HG02759 (cell line): ENCODE measurements around the gene NUDT22.

Experiments used
- ATAC-seq: cut with Tn5 transposase; IDR thresholded peaks from one replicate; pipeline ENCODE4 v1.9.1; 2021; ENCODE audit warnings: mild to moderate bottlenecking, moderate library complexity; ENCODE audit not compliant: unreplicated experiment

NUDT22 gene

DNA sequence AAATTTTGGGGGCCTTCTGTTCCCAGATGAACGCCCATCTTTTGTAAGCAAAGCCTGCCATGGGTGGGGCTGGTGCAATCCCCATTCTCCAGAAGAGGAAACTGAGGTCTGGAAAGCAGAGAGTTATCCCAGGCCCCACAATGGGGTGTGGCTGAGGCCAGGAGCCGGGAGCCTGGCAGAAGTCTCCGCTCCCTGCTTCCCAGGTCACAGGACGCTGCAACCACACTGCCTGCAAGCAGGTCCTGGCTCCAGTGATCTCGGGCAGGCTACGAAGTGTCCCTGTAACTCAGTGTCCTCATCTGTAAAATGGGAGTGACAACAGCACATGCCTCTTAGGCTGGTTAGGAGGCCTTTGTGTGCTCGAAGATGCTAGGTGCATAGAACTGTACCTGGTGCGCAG lies 27.0 kb downstream of the NUDT22 start:
- ATAC-seq, result no peak

DNA sequence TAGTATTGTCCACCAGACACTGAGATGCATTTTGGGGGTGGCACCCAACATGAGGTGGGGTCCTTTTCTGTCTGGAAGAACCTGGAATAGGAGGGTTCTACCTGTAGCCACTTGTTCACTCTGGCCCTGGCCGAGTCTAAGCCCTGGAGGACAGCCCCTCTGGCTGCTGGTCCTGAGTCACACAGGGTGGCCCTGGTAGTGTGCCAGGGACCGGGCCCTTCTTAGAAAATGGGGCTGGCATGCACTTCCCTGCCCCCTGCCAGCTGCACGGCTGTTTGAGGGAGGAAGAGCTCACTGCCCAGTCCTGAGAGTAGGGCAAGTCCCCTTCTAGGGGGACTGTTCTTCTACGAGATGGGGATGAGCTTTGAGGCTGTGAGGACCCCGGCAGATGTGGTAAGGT lies 27.4 kb downstream of the NUDT22 start:
- no peak for ATAC-seq

DNA sequence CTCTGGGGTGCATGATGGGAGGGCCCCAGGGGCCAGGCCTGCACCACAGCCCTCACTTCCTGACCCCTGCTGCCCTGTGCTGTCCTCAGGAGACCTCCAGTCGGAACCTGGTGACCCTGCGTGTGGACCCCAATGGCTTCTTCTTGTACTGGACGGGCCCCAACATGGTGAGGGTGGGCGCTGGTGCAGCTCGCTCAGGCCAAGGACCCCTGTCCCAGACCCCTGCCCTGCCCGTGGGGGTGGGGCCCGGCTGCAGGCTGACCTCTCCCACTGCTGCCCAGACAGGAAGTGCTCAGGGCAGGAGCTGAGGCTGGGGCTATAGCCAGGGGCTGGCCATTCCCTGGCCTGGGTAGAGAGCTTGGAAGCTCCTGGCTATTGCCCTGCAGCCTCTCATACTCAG lies 28.3 kb downstream of the NUDT22 start:
- no peak for ATAC-seq

DNA sequence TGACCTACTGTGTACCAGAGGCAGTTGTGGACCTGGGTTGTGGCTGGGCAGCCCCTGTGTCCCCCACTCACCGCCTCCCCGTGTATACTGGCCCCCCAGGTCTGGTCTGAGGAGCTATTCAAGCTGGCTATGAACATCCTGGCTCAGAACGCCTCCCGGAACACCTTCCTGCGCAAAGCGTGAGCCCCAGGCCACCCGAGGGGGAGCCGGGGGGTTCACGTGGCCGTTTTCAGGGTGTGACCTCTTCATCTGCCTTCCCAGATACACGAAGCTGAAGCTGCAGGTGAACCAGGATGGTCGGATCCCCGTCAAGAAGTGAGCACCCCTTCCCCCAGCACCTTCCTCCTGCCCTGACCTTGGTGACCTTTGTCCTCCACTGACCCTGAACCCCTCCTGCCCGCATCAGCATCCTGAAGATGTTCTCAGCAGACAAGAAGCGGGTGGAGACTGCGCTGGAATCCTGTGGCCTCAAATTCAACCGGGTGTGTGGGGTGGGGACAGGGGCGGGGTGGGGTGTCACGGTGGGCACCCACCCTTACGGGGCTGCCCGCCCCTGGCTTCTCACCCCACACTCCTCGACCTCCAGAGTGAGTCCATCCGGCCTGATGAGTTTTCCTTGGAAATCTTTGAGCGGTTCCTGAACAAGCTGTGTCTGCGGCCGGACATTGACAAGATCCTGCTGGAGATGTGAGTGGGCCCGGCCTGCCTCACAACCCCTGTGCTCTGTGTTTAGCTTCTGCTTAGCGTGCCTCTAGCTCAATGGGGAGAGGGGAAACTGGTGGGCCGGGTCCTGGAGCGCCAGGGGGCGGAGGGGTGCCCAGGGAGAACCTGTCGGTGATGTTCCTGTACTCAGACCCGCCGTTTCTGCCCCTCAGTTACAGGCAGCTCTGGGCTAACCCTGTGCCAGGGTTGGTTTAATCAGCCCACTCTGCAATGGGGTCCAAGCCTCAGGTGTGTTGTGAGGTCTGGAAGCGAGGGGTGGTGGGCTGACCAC lies 29.4 kb downstream of the NUDT22 start:
- no peak for ATAC-seq

DNA sequence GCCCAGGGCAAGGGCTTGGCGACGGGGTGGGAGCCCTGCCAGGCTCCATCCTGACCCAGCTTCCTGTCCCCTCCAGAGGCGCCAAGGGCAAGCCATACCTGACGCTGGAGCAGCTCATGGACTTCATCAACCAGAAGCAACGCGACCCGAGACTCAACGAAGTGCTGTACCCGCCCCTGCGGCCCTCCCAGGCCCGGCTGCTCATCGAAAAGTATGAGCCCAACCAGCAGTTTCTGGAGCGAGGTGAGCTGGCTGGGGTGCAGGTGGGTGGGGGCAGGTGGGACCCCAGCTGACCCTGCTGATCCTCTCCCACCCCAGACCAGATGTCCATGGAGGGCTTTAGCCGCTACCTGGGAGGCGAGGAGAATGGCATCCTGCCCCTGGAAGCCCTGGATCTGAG lies 30.2 kb downstream of the NUDT22 start:
- no peak for ATAC-seq

DNA sequence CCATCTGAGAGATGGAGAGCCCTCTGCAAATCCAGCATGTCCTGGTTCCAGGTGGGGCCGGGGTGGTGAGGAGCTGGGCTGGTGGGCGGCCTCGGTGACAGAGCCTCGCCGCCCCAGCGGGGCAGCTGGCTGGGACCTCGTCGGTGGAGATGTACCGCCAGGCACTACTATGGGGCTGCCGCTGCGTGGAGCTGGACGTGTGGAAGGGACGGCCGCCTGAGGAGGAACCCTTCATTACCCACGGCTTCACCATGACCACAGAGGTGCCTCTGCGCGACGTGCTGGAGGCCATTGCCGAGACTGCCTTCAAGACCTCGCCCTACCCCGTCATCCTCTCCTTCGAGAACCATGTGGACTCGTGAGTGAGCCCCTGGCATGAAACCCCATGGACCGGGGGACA lies 32.3 kb downstream of the NUDT22 start:
- no peak for ATAC-seq

DNA sequence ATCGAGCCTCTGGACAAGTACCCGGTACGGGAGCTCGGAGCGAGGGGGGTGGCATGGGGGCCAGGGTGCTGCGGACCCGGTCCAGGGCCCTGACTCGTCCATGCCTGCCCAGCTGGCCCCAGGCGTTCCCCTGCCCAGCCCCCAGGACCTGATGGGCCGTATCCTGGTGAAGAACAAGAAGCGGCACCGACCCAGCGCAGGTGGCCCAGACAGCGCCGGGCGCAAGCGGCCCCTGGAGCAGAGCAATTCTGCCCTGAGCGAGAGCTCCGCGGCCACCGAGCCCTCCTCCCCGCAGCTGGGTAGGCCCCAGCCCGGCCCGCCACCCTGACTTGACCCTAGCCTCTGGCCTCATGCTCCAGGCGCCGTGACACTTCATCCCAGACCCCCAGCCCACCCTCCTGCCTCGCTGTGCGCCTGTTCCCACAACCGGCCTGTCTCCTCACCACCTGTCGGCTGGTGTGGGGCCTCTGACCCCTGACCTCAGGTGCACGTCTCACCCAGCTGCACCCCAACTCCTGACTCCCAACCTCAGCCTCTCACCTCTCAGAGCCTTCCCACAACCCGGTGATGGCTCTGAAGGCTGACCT lies 33.0 kb downstream of the NUDT22 start:
- no peak for ATAC-seq

DNA sequence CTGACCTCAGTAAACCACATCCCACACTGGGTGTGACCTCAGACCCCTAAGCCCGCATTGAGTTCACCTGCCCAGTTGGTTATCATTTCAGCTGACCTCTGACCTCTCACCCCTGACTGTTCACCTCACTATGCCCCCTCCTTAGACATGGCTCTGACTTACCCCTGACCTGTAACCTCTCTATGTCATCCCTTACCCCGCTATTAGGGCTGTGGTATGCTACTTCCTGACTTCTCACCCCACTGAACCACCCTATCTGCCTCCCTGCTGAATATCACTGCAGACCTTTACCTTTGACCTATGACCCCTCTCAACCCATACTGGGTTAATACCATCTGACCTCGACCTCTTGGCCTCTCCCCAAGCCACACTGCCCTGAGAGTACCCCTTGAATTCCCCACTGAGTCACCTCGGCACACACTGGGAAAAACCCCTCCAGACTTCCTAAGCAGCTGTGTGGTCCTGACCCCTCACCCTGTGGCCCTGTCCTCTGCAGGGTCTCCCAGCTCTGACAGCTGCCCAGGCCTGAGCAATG lies 33.5 kb downstream of the NUDT22 start:
- ATAC-seq, result no peak

DNA sequence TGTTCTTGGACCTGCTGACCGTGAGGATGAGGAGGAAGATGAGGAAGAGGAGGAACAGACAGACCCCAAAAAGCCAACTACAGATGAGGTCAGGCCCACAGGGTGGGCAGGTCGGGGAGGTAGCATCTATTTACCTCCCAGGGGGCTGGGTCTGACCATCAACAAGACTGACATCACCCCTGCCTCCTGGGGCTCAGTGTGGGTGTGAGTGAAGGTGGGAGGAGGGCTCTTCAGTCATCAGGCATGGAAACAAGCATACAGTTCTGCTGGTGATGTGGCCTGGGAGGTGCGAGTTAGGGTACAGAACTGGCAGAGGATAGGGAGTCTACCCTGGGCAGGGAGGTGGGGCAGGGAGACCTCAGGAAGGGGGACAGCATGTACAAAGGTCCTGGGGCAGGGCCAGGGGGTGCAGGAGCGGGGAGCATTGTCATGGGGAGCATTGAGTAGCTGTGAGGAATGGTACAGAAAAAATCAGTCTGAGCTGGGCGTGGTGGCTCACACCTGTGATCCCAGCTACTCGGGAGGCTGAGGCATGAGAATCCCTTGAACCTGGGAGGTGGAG lies 34.2 kb downstream of the NUDT22 start:
- ATAC-seq, result no peak

DNA sequence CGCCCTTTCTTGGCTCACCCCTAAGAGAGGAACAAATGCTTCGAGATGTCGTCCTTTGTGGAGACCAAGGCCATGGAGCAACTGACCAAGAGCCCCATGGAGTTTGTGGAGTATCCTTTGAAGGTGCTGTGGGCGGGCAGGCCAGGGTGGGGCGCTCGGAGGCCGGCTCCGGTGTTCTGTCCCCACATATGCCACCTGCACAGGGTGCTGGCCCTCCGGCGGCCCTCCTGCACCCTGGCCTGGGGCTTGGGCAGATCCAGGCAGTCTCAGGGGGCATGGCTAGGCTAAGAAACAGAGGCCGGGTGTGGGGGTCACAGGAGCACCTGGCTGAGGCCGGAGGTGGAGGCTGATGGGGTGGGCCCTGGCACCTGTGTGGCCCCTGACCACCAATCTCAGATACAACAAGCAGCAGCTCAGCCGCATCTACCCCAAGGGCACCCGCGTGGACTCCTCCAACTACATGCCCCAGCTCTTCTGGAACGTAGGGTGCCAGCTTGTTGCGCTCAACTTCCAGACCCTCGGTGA lies 35.5 kb downstream of the NUDT22 start:
- no peak for ATAC-seq

DNA sequence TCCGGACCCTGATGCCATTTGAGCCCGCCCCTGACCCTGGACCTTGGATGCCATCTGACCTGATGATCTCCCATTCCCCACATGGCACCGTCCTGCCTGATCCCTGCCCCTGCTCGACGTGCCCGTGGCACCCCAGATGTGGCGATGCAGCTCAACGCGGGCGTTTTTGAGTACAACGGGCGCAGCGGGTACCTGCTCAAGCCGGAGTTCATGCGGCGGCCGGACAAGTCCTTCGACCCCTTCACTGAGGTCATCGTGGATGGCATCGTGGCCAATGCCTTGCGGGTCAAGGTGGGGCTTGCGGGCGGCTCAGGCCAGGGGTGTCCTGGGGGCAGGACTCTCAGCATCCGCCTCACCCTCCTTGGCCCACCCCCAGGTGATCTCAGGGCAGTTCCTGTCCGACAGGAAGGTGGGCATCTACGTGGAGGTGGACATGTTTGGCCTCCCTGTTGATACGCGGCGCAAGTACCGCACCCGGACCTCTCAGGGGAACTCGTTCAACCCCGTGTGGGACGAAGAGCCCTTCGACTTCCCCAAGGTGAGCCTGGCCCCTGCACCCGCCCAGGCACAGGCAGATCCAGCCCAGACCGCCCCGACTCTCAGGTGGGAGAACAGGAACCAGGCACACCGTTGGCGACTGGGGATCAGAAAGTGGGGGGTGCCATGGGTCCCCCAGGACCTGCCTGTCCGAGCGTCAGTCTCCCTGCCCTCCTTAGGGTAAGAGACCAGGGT lies 36.4 kb downstream of the NUDT22 start:
- no peak for ATAC-seq

DNA sequence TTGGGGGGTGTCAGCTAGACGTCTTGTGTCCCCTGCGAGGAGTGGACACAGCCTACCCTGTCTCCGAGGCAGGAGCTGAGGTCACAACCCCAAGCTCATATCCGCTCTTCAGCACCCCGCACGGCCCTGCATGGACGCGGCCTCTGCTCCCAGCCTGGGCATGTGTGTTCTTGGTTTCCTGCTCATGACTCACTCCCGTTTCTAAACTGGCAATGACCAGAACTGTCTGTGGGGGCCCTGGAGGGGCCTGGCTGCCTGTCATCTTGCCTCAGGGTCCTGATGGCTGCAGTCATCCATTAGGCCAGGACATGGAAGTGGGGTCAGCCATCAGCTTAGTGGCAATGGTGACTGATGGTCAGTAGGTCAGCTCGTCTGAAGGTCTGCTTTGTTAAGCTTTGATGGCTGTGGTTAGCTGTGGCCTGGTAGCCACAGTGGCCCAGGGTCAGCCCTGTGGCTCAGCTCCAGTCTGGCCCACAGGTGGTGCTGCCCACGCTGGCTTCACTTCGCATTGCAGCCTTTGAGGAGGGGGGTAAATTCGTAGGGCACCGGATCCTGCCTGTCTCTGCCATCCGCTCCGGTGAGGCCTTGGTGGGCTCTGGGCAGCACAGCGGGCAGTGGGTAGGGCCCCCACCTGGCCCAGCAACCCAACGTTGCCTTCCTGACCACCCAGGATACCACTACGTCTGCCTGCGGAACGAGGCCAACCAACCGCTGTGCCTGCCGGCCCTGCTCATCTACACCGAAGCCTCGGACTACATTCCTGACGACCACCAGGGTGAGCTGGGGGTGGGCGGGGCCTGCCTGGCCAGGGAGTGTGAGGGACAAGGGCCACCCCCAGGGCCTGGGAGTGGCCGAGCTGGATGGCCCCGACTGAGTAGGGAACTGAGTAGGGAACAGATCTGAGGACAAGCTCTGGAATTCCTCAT lies 37.2 kb downstream of the NUDT22 start:
- ATAC-seq, result no peak

DNA sequence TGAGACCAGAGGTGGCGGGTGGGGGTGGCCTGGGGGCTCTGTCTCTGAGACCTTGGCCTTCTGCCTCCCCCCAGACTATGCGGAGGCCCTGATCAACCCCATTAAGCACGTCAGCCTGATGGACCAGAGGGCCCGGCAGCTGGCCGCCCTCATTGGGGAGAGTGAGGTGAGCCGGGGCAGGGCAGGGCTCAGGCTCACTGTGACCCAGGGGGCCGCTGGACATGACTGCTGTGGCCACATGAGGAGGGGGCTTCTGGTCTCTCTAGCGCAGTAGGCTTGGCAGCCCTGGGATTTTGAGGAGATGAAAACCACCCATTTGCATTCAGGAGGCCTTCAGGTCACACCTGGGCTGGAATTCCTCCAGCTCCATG lies 37.9 kb downstream of the NUDT22 start:
- ATAC-seq, result no peak

DNA sequence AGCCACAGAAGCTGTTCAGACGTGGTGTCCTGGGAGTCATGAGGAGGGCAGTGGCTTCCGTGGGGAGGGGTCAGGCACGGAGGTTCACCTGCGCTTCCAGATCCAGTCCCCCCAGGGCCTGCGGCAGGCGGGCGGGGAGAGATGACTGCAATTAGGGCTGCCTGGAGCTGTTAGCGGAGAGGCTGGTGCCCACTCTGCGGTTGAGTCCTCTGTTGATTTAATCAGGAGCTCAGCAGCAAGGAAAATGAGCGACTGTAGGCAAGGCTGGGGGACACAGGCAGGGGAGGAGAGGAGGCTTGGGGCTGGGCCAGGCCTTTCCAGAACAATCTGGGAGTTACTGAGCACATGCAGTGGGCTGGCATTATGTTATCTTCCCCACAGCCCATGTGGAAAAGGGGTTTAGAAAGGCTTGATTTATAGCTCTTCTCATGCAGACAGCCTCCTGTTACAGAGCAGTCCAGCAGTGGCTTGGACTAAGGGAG lies 38.3 kb downstream of the NUDT22 start:
- no peak for ATAC-seq

DNA sequence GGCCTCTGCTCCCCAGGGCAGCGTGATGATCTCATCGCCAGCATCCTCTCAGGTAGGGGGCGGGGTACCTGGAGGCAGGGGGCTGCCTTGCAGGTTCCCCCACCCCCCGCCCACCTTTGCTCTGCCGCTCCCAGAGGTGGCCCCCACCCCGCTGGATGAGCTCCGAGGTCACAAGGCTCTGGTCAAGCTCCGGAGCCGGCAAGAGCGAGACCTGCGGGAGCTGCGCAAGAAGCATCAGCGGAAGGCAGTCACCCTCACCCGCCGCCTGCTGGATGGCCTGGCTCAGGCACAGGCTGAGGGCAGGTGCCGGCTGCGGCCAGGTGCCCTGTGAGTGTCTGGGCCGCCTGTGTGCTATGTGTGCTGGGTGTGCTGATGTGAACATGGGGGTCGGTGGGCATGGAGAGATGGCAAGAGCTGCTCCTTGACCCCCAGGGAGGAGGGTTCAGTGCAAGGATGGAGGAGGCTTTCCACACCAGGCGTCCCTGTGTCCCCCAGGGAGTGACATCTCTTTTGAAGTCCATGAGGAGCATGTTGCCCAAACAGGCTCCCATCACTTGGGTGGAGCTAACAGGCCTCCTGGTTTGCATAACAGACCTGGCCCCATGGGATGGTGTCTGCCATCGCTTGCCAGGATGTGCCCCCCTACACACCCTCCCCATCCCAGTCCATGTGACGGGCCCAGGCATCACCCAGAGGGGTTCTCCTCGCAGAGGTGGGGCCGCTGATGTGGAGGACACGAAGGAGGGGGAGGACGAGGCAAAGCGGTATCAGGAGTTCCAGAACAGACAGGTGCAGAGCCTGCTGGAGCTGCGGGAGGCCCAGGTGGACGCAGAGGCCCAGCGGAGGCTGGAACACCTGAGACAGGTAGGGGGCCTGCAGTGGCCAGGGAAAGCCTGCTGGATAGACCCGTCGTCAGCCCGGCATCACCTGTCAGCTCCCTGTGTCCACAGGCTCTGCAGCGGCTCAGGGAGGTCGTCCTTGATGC lies 39.4 kb downstream of the NUDT22 start:
- ATAC-seq, result no peak

DNA sequence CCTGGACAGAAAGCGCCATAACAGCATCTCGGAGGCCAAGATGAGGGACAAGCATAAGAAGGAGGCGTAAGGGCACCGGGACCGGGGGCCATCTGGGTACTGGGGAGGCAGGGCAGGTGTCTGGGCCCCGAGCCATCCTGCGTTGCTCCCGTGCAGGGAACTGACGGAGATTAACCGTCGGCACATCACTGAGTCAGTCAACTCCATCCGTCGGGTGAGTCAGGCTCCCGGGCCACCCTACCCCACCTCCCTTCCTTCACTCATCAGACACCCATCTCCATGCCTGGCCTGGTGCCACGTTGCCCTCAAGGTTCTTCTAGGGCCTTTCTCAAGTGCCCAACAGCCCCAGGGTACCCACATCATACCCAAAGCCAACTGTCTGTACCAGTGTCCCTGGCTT lies 40.3 kb downstream of the NUDT22 start:
- ATAC-seq, result no peak

DNA sequence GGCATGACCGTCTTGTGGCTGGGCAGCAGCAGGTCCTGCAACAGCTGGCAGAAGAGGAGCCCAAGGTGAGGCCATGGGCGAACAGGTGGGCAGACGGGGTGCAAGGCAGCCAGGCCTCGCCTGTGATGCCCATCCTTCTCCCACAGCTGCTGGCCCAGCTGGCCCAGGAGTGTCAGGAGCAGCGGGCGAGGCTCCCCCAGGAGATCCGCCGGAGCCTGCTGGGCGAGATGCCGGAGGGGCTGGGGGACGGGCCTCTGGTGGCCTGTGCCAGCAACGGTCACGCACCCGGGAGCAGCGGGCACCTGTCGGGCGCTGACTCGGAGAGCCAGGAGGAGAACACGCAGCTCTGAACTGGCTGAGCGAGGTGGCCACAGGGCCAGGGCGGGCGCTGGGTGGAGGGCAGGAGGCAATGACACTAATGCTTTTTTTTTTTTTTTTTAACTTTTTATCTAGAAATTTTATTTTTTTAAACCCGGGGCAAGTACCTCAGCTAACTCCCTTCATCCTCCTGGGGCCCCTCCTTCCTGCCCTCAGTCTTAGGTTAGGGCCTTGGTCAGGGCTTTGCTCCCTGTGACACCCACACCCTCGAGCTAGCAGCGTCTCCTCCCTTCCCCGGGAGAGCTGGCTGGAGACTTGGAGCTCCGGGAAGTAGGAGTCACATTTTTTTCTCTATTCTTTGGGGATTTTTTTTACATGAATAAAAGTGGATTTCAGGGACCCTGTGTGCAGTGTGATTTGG lies 41.3 kb downstream of the NUDT22 start:
- no peak for ATAC-seq
